Measurements from ENCODE around the gene KIF3B.
"Not testable (repeated sequence)": the region's sequence is repeated elsewhere in the genome, so short reads cannot be mapped to it uniquely, and the experiment has no call there.

KIF3B gene

GRCh38 chr20:32357375-32357868 is 80.0 kb downstream of the KIF3B start:
- DNase-seq (ENCODE audit: low read depth): peak; percentile 23

DNA sequence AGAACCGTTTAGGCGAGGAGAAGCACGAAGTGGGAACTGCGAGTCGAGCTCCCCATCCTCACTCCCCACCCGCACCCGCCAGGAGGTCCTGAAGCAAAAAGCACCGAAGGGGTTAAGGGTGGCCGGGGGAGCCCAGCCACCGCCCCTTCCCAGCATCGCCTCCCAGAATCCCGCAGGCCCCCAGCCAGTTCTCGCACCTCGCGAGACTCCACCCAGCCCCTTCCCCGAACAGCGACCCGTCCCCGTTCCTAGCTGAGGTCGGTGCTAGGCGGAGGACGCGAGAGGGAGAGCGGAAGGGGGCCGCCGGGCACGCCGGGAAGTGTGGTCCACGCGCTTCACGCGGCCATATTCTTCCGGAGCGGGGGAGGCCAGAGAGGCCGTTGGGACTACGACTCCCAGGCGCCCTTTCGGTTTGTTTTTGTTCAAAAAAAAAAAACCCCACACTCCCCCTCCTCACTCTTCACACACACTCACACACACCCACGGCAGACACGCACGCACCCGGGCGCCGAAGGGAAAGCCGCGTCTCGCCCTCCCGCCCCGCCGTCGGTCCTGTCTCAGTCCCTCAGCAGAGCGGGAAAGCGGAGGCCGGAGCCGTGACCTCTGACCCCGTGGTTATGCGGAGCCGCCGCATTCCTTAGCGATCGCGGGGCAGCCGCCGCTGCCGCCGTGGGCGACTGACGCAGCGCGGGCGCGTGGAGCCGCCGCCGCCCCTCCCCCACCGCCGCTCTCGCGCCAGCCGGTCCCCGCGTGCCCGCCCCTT is 80.6 kb downstream of the KIF3B start, which contains the start of gene ASXL1:
ASXL1 (plus strand) TSS at position 463 of the 763 bp plus-strand sequence. CDS start 445 bp downstream, outside the sequence.
- peak; percentile 93 for DNase-seq (ENCODE audit: low read depth)

DNA sequence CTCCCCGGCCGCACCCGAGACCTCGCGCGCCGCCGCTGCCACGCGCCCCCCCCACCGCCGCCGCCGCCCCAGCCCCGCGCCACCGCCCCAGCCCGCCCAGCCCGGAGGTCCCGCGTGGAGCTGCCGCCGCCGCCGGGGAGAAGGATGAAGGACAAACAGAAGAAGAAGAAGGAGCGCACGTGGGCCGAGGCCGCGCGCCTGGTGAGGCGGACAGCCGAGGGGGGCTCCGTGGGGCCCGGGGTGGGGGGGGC is 81.1 kb downstream of the KIF3B start:
- DNase-seq (ENCODE audit: low read depth): no peak

DNA sequence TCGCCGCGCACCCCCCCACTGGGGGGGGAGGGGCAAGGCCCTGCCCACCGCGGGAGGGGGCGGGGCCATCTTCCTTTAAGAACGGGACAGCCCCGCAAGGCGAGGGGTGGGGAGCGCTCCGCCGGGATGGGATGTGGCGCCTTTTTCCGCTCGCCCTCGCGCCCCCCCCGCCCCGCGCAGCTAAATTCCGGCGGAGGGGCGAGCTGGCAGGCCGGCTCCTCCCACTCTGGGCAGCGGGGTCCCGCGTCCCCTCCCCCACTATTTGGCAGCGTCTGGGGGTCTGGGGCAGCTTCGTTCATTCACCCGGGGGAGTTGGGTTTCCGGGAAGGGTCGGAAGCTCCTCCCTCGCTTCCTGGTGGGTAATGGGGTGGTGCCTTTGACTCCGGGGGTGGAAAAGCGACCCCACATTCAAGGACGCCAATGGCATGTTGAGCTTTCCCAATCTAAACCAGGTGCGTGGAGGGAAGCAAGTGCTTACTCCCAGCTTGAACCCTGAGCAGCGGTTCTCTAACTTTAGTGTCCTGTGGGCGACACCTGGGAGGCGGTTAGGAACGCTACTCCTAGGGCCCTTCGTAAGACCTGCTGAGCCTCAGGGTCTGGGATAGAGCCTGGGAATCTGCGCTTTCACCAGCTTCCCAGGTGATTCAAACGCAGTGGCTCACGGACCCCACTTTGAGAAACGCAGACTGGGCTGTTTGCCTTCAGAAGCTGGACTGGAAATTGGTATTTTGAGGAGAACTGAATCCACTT is 81.6 kb downstream of the KIF3B start:
- DNase-seq (ENCODE audit: low read depth): peak; percentile 71

DNA sequence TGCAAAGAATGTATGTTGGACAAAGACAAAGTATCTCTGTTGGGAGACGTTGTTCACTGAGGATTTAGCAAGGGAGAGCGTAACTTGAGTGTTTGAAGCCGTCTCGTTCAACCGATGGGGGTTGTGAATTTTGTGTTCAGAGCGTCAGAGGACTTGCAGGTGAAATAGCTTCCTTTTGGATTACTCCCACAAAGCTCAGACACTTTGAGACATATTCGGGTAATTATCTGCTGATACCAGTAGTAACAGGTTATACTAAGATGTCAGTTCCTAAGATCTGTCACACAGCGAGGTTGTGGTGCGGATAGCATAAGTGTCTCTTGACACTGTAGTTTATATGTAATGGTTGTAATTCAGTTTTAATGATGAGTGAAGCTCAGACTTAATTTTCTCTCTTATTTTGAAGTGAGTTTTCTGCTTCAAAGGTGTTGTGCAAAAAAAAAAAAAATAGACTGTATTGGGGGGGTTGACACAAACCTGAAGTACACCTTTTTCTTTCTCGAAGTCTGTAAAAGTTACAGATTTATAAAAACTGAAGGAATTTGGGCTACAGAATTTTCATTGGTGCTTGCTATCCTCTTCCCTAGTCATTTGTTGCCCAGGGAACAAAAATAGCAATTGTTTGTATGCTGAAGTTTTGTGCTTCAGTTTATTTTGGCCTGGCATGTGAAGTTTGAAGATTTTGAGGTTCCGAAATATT is 82.3 kb downstream of the KIF3B start:
- DNase-seq (ENCODE audit: low read depth): no peak

DNA sequence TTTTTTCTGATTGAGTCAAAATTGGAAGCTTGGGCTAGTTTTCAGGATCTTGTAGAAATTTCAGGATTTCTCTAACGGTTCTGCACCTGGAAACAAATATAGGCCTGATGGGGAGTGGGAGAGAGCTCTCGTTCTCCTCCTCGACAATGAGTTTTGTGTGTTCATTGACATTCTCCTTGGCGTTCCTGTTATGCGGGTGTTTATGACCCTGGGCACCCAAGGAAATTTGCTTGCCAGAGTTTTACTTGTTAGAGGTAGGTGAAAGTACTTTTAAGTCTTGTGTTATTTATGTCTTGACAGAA is 82.8 kb downstream of the KIF3B start:
- DNase-seq (ENCODE audit: low read depth): no peak

DNA sequence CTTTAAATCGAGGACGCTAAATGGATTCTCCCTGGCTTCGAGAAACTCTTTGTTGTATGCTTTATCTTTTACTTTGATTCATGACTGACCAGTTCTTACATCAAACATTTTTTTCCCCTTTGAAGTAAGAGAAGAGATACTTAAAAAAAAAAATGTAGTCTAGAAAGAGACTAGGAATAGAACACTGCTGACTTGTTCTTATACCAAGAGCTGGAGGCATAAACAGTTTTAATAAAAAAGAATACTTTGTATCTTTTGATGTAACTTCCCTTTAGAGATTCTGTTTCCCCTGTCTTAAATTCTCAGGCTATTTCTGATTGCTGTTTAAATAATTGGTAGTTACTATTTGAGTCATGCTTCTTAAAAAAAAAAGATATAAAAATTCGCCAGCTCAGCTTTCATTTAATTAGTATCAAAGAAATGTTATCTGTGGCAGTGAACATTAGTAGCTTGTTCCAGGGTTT is 85.5 kb downstream of the KIF3B start:
- DNase-seq (ENCODE audit: low read depth): no peak

- no peak for DNase-seq (ENCODE audit: low read depth)
Measured at GRCh38 chr20:32363492-32363891, 86.0 kb downstream of the KIF3B start.

GRCh38 chr20:32364554-32365208 is 87.2 kb downstream of the KIF3B start:
- no peak for DNase-seq (ENCODE audit: low read depth)

- no peak for DNase-seq (ENCODE audit: low read depth)
Measured at GRCh38 chr20:32365564-32365963, 88.1 kb downstream of the KIF3B start.

DNA sequence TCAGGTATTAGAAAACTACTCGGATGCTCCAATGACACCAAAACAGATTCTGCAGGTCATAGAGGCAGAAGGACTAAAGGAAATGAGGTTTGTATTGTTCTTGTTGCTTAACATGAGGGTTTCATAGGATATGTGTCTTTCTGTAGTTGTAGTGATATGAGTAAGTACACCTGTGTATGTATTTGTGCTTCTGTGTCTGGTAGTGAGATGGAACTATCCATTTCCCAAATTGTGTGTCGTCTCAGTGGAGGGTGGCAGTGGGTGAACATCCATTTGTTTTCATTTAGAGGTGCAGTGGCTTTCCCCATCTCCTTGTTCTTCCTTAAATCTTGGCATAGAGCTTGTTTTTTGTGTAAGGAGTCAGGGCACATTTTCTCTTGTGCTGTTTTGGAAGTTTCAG is 88.9 kb downstream of the KIF3B start:
- DNase-seq (ENCODE audit: low read depth): no peak

DNA sequence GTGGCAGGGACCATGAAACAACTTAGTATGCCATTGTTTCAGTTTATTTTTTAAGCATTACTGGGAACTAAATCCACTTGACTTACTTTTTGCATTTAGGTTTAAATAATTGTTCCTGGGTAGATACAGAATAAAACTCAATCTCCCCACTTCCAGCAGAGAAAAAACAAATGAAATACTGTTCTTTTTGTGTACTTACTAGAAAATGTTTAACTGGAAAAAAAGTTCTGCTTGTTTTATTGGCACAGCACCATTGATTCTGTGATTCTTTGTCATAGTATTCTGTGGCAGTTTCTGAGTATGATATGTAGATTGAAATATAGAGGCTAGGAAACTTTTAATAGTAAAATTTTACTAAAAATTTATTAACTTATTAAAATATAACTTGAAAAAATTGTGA is 90.9 kb downstream of the KIF3B start:
- DNase-seq (ENCODE audit: low read depth): no peak

DNA sequence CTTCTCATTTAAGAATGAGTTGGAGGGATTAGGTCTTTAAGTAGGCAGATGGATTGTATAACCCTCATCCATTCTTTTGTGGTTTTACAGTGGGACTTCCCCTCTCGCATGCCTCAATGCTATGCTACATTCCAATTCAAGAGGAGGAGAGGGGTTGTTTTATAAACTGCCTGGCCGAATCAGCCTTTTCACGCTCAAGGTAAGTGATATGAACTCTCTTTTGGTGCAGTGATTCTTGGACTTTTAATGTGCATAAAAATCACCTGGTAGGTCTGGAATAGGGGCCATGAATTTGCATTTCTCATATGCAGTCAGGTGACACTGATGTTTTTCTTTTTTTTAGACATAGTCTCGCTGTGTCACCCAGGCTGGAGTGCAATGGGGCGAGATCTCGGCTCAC is 91.5 kb downstream of the KIF3B start:
- no peak for DNase-seq (ENCODE audit: low read depth)

DNA sequence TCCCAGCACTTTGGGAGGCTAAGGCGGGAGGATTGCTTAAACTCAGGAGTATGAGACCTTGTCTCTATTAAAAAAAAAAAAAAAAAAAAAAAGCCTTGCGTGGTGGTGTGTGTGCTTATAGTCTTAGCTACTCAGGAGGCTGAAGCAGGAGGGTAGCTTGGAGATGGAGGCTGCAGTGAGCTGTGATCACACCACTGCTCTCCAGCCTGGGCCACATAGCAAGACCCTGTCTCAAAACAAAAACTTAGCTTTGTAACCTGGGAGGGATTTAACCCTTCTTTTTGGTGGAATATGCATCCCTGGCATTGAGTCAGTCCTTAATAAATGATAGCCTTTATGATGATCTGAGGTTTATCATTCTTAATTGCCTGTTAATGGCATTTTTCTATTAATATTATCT is 93.4 kb downstream of the KIF3B start:
- DNase-seq (ENCODE audit: low read depth): no peak

- no peak for DNase-seq (ENCODE audit: low read depth)
Measured at GRCh38 chr20:32378461-32378860, 101.0 kb downstream of the KIF3B start.

DNA sequence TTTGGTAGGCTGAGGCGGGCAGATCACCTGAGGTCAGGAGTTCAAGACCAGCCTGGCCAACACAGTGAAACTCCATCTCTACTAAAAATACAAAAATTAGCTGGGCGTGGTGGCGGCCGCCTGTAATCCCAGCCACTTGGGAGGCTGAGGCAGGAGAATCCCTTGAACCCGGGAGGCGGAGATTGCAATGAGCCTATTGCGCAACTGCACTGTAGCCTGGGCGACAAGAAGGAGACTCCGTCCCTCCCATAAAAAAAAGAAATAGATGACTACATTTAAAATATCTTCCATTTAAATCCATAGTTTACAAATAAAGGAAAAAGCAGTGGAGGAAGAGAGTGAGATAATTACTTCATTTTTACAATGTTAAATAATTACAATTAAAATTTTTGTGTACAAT is 102.6 kb downstream of the KIF3B start:
- not testable (repeated sequence) for DNase-seq (ENCODE audit: low read depth)

DNA sequence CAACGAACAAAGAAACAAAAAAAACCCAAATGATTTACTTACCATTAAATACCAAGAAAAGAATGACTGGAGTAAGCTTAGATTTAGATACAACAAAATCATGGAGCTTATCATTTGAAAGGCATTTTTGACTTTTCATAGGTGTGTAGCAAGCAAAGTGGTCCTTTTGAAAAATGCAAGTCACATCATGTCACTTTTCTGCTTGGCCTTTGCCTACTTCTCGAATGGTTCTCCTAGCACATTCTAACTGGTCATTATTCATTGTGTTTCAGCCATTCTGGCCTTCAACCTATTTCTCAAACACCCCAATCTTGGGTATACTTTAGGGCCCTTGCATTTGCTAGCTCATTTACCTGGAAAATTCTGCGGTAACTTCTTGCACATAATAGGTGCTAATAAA is 103.3 kb downstream of the KIF3B start:
- DNase-seq (ENCODE audit: low read depth): no peak

DNA sequence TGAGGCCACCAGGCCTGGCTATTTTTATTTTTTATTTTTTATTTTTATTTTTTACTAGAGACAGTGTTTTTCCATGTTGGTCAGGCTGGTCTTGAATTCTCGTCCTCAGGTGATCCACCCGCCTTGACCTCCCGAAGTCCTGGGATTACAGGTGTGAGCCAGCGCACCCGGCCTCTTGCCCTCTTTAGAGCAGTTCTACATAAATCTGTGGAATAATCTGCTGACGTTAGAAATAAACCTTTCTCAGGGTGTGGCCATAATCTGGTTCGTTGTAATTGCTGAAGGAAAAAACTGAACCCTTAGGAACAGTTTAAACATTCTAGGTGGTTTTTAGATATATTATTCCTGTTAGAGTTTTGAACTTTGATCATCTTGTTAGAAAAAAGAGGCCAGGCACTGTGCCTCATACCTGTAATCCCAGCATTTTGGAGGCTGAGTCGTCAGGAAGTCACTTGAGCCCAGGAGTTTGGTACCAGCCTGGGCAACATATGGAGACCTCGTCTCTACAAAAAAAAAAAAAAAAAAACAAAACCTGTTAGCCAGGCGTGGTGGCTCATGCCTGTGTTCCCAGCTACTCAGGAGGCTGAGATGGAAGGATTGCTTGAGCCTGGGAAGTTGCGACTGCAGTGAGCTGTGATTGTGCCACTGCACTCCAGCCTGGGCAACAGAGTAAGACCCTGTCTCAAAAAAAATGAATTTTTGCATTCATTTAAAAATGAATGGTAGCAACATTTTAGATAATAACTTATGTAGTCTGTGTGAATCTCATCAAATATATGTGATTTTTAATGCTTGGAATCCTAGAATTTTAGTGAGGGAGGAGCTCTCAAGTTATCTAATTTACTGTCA is 104.9 kb downstream of the KIF3B start:
- no peak for DNase-seq (ENCODE audit: low read depth)

GRCh38 chr20:32383441-32383840 is 106.0 kb downstream of the KIF3B start:
- not testable (repeated sequence) for DNase-seq (ENCODE audit: low read depth)
